ENCODE data around the gene ZNF304.
"Not testable (repeated sequence)": the region's sequence is repeated elsewhere in the genome, so short reads cannot be mapped to it uniquely, and the experiment has no call there.

GRCh38 chr19:57374647-57375046 is 23.6 kb downstream of the ZNF304 start:
- TF ChIP-seq JUNB (IDR thresholded peaks at IDR 0.05; ENCODE audit: unreplicated experiment); EZH2 (IDR thresholded peaks at IDR 0.05; ENCODE audit: low read depth, unreplicated experiment); REST (IDR thresholded peaks at IDR 0.05; ENCODE audit: unreplicated experiment); POLR2AphosphoS5 (IDR thresholded peaks at IDR 0.05; ENCODE audit: low read depth); EZH2phosphoT487 (IDR thresholded peaks at IDR 0.05; ENCODE audit: unreplicated experiment); ZNF114 (CRISPR knock-in tag; IDR thresholded peaks at IDR 0.05); ETS1 (IDR thresholded peaks at IDR 0.05); ZNF331 (CRISPR knock-in tag; IDR thresholded peaks at IDR 0.05; ENCODE audit: low read depth); CREB1 (CRISPR knock-in tag; IDR thresholded peaks at IDR 0.05; ENCODE audit: low read depth): not testable (repeated sequence)
- TF ChIP-seq, protein P1, sequence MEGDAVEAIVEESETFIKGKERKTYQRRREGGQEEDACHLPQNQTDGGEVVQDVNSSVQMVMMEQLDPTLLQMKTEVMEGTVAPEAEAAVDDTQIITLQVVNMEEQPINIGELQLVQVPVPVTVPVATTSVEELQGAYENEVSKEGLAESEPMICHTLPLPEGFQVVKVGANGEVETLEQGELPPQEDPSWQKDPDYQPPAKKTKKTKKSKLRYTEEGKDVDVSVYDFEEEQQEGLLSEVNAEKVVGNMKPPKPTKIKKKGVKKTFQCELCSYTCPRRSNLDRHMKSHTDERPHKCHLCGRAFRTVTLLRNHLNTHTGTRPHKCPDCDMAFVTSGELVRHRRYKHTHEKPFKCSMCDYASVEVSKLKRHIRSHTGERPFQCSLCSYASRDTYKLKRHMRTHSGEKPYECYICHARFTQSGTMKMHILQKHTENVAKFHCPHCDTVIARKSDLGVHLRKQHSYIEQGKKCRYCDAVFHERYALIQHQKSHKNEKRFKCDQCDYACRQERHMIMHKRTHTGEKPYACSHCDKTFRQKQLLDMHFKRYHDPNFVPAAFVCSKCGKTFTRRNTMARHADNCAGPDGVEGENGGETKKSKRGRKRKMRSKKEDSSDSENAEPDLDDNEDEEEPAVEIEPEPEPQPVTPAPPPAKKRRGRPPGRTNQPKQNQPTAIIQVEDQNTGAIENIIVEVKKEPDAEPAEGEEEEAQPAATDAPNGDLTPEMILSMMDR (conservative IDR thresholded peaks at IDR 0.05; ENCODE audit: low read depth in 2 of 2), result not testable (repeated sequence)

All from GM23338 (cell line).